GM12864 (cell line): ENCODE results near the gene IDUA.

Source experiments
- DNase-seq: peaks from one replicate; pipeline ENCODE4 v3.0.0-alpha.2; 2011; ENCODE audit warnings: low read depth
- H3K4me3 ChIP-seq: 2 replicates; pipeline ENCODE4 v1.5.1; 2011; ENCODE audit warnings: mild to moderate bottlenecking, low read depth, low read length, control low read depth
- CTCF ChIP-seq: IDR thresholded peaks from 2 replicates; pipeline ENCODE4 v1.5.1; 2011; ENCODE audit warnings: low read depth, mild to moderate bottlenecking, moderate library complexity, low read length, control low read depth, inconsistent platforms; ENCODE audit errors: missing control alignments

Gene IDUA

DNA sequence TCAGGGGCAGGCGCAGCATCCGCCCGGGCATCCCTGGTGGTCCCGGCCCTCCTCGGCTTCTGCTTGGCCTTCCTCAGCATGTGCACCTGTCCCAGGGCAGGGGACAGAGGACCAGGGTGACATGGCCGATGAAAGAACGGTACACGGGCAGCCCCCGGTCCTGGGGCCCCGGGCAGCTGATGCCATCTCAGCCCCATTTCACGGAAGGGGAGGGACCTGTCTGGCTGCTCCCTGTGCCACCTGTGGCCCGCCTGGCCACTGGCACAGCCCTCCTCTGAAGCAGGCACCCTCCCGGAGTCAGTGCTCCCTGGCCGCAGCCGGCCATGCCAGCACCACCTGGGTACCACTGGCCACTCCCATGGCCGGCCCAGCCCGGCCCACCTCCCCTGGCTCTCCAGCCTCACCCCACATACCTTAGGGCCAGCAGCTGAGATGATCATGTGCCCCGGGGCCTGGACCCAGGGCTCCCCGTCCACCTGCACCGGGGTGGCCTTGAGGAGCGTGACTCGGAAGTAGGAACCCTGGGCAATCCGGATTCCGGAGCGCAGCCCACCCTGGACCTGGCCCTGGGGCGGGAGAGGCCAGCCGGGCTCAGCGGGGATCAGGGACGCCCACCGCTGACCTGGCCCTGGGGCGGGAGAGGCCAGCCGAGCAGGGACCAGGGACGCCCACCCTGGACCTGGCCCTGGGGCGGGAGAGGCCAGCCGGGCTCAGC lies 26.1 kb upstream of the IDUA start:
- H3K4me3 ChIP-seq, result no peak overlapping the region
- no peak for DNase-seq
- TF ChIP-seq CTCF, result no peak

DNA sequence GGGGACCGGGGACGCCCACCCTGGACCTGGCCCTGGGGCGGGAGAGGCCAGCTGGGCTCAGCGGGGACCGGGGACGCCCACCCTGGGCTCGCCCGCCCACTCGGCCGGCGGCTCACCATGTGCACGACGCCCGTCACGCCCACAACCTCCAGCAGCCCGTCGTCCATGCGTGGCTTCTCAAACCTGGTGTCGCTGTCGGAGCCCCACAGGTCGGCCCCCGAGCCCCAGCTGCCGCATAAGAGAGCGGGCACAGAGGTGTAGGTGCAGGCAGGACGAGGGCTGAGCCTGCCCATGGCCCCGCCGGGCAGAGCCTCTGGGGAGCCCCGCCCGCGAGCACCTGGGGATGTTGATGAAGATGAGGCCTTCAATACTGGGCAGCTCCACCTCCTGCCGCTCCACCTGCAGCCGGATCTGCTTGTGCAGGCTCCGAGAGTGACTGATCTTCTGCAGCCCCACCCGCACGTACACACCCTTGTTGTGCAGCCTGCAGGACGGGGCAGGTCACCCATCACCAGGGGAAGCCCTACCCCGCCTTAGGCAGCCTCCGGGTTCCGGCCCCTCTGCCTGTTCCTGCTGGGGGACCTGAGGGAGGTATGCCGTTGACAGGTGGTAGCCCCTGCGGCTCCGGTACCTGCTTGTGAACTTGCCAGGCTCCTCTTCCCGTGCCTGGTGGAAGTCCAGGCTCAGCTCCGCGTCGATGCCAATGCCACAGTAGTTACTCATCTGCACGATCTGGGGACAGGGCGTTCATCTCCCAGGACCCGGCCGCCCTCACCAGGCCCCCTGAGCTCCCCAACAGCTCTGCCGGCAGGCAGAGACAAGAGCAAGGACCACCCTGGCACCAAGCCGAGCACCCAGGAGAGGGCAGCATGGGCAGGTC lies 25.3 kb upstream of the IDUA start:
- no peak for TF ChIP-seq CTCF

DNA sequence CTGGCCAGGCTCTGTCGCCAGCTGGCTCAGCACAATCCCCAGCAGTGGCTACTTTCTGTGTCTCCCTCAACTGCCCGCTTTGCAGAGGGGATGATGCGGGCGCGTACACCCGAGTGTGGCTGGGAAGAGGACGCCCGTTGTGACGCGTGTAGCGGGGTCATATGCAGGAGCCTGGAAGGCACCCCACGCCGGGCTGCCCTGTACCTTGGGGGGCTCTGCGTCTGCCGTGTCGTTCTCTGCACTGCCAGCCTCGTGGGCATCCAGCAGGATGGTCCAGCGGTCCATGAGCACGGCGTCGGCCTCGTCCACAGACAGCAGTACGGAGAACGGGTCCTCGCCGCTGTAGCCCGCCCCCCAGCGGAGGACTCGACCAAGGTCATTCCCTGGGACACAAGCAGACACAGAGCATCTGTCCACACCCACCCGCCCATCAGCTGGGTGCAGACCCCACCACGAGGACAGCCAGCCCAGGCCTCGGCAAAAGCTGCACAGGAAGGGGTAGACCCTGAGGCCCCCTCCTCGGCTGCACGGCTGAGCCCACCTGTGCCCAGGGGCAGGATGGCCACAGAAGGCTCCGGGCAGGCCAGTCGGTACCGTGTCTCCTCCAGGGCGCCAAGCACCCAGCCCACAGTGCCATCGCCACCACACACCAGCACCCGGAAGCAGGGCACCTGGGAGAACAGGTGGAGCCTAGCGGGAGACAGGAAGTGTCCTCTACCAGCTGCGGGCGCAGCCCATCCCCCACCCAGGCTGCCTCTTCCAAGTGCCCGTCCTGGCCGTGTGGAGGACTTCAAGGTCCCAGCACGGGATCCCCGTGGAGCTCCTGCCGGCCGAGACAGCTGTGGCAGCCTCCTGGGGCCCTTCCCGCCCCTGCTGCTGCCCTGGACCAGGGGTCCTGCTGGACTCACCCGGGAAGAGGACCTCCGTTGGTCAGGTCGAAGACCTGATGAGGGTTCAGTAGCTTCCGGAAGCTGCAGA lies 24.3 kb upstream of the IDUA start:
- DNase-seq, result no peak
- no peak overlapping the region for H3K4me3 ChIP-seq
- TF ChIP-seq CTCF, result no peak

More for the DNA sequence above, 25.3 kb upstream of the IDUA start:
- H3K4me3 ChIP-seq, result no peak overlapping the region
- DNase-seq, result no peak

DNA sequence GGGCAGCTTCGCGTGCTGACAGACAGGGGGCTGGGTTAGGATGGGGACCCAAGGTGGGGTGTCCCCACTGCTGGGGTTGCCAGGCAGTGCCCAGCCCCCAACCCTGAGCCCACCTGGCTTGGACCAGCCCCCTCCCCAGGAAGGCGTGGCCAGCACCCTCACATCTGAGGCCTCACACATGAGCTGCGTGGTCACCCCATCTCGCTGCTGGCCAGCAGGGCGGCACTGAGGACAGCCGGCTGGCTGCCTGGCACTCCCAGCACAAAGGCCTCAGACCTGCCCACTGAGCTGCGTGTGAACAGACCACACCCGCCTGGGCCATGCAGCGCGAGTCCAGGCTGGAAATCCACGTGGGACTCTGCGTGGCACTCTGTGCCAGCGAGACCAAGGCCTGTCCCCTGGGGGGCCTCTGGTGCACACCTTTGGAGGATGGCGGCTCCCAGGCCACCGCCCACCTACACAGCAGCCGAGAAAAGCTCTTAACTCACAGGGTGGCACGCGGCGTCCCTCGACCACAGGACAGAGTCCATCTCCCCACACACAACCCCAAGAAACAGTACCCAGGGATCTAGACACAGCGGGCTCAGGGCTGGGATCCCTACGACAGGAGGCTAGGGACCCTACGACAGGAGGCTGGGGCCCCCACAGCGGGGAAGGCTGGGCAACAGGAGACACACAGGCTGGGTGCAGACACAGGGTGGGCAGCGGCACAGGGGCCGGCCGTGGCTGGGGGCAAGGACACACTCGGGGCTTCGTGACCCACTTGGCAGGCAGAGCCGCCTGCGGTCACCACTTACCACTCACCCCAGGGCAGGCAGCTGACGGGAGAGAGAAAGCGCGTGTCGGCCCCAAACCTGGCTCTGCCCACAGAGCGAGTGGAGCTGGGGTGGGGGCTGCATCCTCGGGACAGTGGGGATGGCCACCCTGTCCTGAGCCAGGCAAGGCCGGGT lies 23.3 kb upstream of the IDUA start:
- TF ChIP-seq CTCF, result no peak
- DNase-seq, result no peak
- no peak overlapping the region for H3K4me3 ChIP-seq

GRCh38 chr4:964346-965025 lies 22.4 kb upstream of the IDUA start:
- no peak overlapping the region for H3K4me3 ChIP-seq
- no peak for TF ChIP-seq CTCF
- DNase-seq, result no peak
